GM19395 (cell line): ENCODE data around the gene NEUROD2.

Experiments
- ATAC-seq: cut with Tn5 transposase; IDR thresholded peaks from one replicate; pipeline ENCODE4 v1.9.1; 2021; ENCODE audit warnings: mild to moderate bottlenecking, moderate library complexity; ENCODE audit not compliant: unreplicated experiment

NEUROD2 gene

GRCh38 chr17:39618956-39619785 is 11.5 kb upstream of the NEUROD2 start:
- ATAC-seq: no peak

- ATAC-seq: no peak
These were observed 10.7 kb upstream of the NEUROD2 start for GRCh38 chr17:39618246-39618913.

GRCh38 chr17:39617446-39618245 is 9.9 kb upstream of the NEUROD2 start:
- no peak for ATAC-seq

GRCh38 chr17:39617100-39617445 is 9.4 kb upstream of the NEUROD2 start:
- no peak for ATAC-seq

- no peak for ATAC-seq
These were observed 7.7 kb upstream of the NEUROD2 start for GRCh38 chr17:39615434-39615833.

- no peak for ATAC-seq
These were observed 6.9 kb upstream of the NEUROD2 start for GRCh38 chr17:39614545-39615157.

- no peak for ATAC-seq
These were observed 5.3 kb upstream of the NEUROD2 start for GRCh38 chr17:39612935-39613464.

- ATAC-seq: no peak
These were observed 4.7 kb upstream of the NEUROD2 start for GRCh38 chr17:39612291-39612894.

- no peak for ATAC-seq
These were observed 3.8 kb upstream of the NEUROD2 start for GRCh38 chr17:39611401-39612112.

- ATAC-seq: no peak
These were observed 1.8 kb upstream of the NEUROD2 start for GRCh38 chr17:39609416-39610025.

GRCh38 chr17:39608142-39608981 is 642 bp upstream of the NEUROD2 start:
- no peak for ATAC-seq

- ATAC-seq: no peak
These were observed 466 bp downstream of the NEUROD2 start for GRCh38 chr17:39607057-39607850.

- ATAC-seq: no peak
These were observed 1.2 kb downstream of the NEUROD2 start for GRCh38 chr17:39606434-39607056.

GRCh38 chr17:39605492-39606433 is 2.0 kb downstream of the NEUROD2 start:
- ATAC-seq: no peak

GRCh38 chr17:39604911-39605491 is 2.7 kb downstream of the NEUROD2 start:
- ATAC-seq: no peak
